ENCODE measurements around the gene DCC.

DNA sequence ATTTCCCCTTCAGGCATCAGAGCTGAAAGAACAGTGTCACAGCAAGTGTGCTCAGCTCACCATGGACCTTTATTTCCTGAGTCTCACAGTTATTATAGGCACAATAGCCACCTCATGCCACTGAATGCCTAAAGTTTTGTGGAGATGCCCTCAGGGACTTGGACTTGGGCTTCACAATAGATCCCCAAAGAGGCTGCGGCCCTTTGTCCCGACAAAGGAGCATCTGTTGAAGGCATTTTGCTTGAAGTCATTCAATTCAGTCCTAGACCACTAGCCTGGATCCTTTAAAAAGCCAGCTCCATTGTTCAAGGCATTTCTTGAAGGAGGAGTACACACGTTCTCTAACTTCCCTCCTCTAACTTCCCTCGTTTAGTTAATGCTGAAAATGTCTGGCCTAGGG lies 125.4 kb downstream of the DCC start:
- TF ChIP-seq, protein P1, sequence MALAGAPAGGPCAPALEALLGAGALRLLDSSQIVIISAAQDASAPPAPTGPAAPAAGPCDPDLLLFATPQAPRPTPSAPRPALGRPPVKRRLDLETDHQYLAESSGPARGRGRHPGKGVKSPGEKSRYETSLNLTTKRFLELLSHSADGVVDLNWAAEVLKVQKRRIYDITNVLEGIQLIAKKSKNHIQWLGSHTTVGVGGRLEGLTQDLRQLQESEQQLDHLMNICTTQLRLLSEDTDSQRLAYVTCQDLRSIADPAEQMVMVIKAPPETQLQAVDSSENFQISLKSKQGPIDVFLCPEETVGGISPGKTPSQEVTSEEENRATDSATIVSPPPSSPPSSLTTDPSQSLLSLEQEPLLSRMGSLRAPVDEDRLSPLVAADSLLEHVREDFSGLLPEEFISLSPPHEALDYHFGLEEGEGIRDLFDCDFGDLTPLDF (CRISPR knock-in tag; IDR thresholded peaks at IDR 0.05) = no peak
- TF ChIP-seq, protein P2, sequence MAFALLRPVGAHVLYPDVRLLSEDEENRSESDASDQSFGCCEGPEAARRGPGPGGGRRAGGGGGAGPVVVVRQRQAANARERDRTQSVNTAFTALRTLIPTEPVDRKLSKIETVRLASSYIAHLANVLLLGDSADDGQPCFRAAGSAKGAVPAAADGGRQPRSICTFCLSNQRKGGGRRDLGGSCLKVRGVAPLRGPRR (CRISPR knock-in tag; IDR thresholded peaks at IDR 0.05) = no peak
- TF ChIP-seq, protein P3, sequence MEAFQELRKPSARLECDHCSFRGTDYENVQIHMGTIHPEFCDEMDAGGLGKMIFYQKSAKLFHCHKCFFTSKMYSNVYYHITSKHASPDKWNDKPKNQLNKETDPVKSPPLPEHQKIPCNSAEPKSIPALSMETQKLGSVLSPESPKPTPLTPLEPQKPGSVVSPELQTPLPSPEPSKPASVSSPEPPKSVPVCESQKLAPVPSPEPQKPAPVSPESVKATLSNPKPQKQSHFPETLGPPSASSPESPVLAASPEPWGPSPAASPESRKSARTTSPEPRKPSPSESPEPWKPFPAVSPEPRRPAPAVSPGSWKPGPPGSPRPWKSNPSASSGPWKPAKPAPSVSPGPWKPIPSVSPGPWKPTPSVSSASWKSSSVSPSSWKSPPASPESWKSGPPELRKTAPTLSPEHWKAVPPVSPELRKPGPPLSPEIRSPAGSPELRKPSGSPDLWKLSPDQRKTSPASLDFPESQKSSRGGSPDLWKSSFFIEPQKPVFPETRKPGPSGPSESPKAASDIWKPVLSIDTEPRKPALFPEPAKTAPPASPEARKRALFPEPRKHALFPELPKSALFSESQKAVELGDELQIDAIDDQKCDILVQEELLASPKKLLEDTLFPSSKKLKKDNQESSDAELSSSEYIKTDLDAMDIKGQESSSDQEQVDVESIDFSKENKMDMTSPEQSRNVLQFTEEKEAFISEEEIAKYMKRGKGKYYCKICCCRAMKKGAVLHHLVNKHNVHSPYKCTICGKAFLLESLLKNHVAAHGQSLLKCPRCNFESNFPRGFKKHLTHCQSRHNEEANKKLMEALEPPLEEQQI (IDR thresholded peaks at IDR 0.05) = no peak
- TF ChIP-seq, protein P4, sequence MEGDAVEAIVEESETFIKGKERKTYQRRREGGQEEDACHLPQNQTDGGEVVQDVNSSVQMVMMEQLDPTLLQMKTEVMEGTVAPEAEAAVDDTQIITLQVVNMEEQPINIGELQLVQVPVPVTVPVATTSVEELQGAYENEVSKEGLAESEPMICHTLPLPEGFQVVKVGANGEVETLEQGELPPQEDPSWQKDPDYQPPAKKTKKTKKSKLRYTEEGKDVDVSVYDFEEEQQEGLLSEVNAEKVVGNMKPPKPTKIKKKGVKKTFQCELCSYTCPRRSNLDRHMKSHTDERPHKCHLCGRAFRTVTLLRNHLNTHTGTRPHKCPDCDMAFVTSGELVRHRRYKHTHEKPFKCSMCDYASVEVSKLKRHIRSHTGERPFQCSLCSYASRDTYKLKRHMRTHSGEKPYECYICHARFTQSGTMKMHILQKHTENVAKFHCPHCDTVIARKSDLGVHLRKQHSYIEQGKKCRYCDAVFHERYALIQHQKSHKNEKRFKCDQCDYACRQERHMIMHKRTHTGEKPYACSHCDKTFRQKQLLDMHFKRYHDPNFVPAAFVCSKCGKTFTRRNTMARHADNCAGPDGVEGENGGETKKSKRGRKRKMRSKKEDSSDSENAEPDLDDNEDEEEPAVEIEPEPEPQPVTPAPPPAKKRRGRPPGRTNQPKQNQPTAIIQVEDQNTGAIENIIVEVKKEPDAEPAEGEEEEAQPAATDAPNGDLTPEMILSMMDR (IDR thresholded peaks at IDR 0.05 in 2 of 3, conservative IDR thresholded peaks at IDR 0.05 in 1 of 3; ENCODE audit: insufficient read depth in 2 of 3, low read depth in 1 of 3, low read length in 3 of 3) = no peak
- TF ChIP-seq NR4A1 (CRISPR knock-in tag; IDR thresholded peaks at IDR 0.05) = no peak
- no peak for TF ChIP-seq NR4A1 (tag; IDR thresholded peaks at IDR 0.05)
- TF ChIP-seq ZNF263 (CRISPR knock-in tag; IDR thresholded peaks at IDR 0.05; ENCODE audit: borderline replicate concordance) = no peak
- TF ChIP-seq ZNF41 (CRISPR knock-in tag; conservative IDR thresholded peaks at IDR 0.05) = no peak
- no peak for TF ChIP-seq SIN3A (IDR thresholded peaks at IDR 0.05; ENCODE audit: borderline replicate concordance in 2 of 2, control insufficient read depth in 1 of 2, low read depth in 2 of 2, low read length in 2 of 2)
- TF ChIP-seq ESRRA (IDR thresholded peaks at IDR 0.05; ENCODE audit: borderline replicate concordance, low read depth) = no peak
- no peak for TF ChIP-seq DNMT1 (IDR thresholded peaks at IDR 0.05)
- TF ChIP-seq EGR1 (conservative IDR thresholded peaks at IDR 0.05) = no peak
- TF ChIP-seq COPS2 (conservative IDR thresholded peaks at IDR 0.05) = no peak

Measured in K562 (cell line).